Measurements from ENCODE around the gene CIDEB. TPM values are rescaled to one million over a fixed set of nuclear protein-coding genes. Genes with fewer than 3 reads are reported as not detected.

Gene CIDEB
- total and polyA plus RNA-seq, 10 of the 15 experiments (the other 5 are each of a cell fraction or from before 2014, with no cell fraction given): 0.34 to 6.3 (median 3.2) TPM

- TF ChIP-seq CBX3 (IDR thresholded peaks at IDR 0.05; ENCODE audit: borderline replicate concordance, low read depth) (no peak), RELB (IDR thresholded peaks at IDR 0.05; ENCODE audit: low read depth) (peak; percentile 68), HCFC1 (IDR thresholded peaks at IDR 0.05; ENCODE audit: low read length) (peak; percentile 78), ASH2L (IDR thresholded peaks at IDR 0.05; ENCODE audit: borderline replicate concordance, low read depth) (no peak), ZZZ3 (IDR thresholded peaks at IDR 0.05; ENCODE audit: control insufficient read depth, insufficient read length, low read depth) (no peak), GATAD2B (conservative IDR thresholded peaks at IDR 0.05; ENCODE audit: low read depth) (no peak), ESRRA (IDR thresholded peaks at IDR 0.05; ENCODE audit: low read length) (0 out of 2 replicates have a peak, but pooled peaks have one; percentile 50), NR2C2 (IDR thresholded peaks at IDR 0.05; ENCODE audit: borderline replicate concordance, control insufficient read depth, insufficient read length, low read depth) (no peak), RUNX3 (IDR thresholded peaks at IDR 0.05; ENCODE audit: low read length) (no peak), PML (IDR thresholded peaks at IDR 0.05; ENCODE audit: low read length) (0 out of 2 replicates have a peak, but pooled peaks have one; percentile 61), KDM1A (IDR thresholded peaks at IDR 0.05; ENCODE audit: borderline replicate concordance) (no peak), CREB1 (IDR thresholded peaks at IDR 0.05; ENCODE audit: low read depth) (peak; percentile 100), SMAD5 (IDR thresholded peaks at IDR 0.05; ENCODE audit: low read depth) (peak; percentile 36; the same call in 1 of the 2 replicates), NFIC (IDR thresholded peaks at IDR 0.05; ENCODE audit: low read depth, low read length) (no peak), EED (IDR thresholded peaks at IDR 0.05; ENCODE audit: low read depth) (no peak), POLR2A (IDR thresholded peaks at IDR 0.05; ENCODE audit: low read depth, low read length) (peak; percentile 85), MEF2B (IDR thresholded peaks at IDR 0.05; ENCODE audit: partially characterized antibody, poor library complexity, severe bottlenecking) (no peak), ZBTB11 (CRISPR knock-in tag; IDR thresholded peaks at IDR 0.05) (no peak), ZBTB4 (CRISPR knock-in tag; IDR thresholded peaks at IDR 0.05) (no peak), MEF2A (IDR thresholded peaks at IDR 0.05; ENCODE audit: insufficient read depth, low read depth, low read length) (no peak), RELA (IDR thresholded peaks at IDR 0.05; ENCODE audit: borderline replicate concordance, partially characterized antibody) (peak; percentile 31), TAF1 (IDR thresholded peaks at IDR 0.05; ENCODE audit: borderline replicate concordance, low read depth, low read length) (peak; percentile 79; the same call in 1 of the 2 replicates), SREBF2 (IDR thresholded peaks at IDR 0.05; ENCODE audit: low read length) (no peak), CBFB (IDR thresholded peaks at IDR 0.05; ENCODE audit: low read depth) (no peak)
Measured at GRCh38 chr14:24299255-24300191, 8.3 kb downstream of the CIDEB start, which contains the start of the genes DHRS1 and NOP9 (continued).
